Retinal pigment epithelial cell (primary cell): ENCODE results near the gene ADARB2.

Experiments used
- DNase-seq: peaks from one replicate; pipeline ENCODE4 v3.0.0-alpha.2; 2010; ENCODE audit warnings: low read depth
- H3K4me3 ChIP-seq: 2 replicates; pipeline ENCODE4 v1.5.1; 2011; ENCODE audit warnings: mild to moderate bottlenecking, low read length, control low read depth, moderate library complexity
- TF ChIP-seq, protein P1 (sequence below): conservative IDR thresholded peaks from 2 replicates; pipeline ENCODE4 v1.5.1; 2011; ENCODE audit warnings: low read depth, low read length, control low read depth, inconsistent platforms

The ADARB2 gene

DNA sequence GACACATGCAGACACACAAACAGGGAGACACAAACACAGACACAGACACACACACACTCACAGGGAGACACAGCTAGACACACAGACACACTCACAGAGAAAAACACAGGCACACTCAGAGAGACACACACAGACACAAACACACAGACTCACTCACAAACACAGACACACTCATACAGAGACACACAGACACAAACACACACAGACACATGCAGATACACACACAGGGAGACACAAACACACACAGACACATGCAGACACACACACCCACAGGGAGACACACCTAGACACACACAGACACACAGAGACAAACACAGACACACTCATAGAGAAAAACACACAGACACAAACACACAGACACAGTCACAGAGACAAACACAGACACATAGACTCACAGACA is 67.9 kb downstream of the ADARB2 start:
- DNase-seq, result no peak
- H3K4me3 ChIP-seq, result no peak overlapping the region
- TF ChIP-seq, protein P1, sequence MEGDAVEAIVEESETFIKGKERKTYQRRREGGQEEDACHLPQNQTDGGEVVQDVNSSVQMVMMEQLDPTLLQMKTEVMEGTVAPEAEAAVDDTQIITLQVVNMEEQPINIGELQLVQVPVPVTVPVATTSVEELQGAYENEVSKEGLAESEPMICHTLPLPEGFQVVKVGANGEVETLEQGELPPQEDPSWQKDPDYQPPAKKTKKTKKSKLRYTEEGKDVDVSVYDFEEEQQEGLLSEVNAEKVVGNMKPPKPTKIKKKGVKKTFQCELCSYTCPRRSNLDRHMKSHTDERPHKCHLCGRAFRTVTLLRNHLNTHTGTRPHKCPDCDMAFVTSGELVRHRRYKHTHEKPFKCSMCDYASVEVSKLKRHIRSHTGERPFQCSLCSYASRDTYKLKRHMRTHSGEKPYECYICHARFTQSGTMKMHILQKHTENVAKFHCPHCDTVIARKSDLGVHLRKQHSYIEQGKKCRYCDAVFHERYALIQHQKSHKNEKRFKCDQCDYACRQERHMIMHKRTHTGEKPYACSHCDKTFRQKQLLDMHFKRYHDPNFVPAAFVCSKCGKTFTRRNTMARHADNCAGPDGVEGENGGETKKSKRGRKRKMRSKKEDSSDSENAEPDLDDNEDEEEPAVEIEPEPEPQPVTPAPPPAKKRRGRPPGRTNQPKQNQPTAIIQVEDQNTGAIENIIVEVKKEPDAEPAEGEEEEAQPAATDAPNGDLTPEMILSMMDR, result no peak

DNA sequence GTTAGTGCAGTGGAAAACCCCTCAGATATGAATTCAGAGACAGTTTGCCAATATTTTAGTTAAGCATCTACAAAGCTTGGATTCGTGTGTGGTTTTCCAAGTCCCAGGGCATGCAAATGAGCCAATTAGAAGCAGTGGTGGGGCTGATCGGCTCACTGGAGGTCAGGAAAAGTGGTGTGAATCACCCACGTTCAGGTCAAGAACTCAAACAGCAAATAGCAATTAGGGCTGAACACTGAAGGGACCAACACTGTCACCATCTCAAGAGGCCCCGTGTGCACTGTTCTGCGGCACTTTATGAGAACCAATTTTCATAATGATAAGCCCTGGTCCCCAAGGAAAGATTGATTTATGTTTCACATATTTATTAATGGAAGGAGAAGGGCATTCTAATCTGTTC is 68.9 kb downstream of the ADARB2 start:
- no peak overlapping the region for H3K4me3 ChIP-seq
- DNase-seq, result no peak
- TF ChIP-seq, protein P1, result no peak

- no peak overlapping the region for H3K4me3 ChIP-seq
- DNase-seq, result no peak
- TF ChIP-seq, protein P1, result no peak
Observed at GRCh38 chr10:1667392-1667791, 69.9 kb downstream of the ADARB2 start.

- no peak for DNase-seq
- H3K4me3 ChIP-seq, result no peak overlapping the region
- TF ChIP-seq, protein P1, result no peak
Observed at GRCh38 chr10:1666147-1666546, 71.2 kb downstream of the ADARB2 start.

- H3K4me3 ChIP-seq, result no peak overlapping the region
- no peak for DNase-seq
- TF ChIP-seq, protein P1, result no peak
Observed at GRCh38 chr10:1665681-1666080, 71.6 kb downstream of the ADARB2 start.

- DNase-seq, result no peak
- TF ChIP-seq, protein P1, result no peak
- H3K4me3 ChIP-seq, result no peak overlapping the region
Observed at GRCh38 chr10:1665021-1665661, 72.2 kb downstream of the ADARB2 start.

DNA sequence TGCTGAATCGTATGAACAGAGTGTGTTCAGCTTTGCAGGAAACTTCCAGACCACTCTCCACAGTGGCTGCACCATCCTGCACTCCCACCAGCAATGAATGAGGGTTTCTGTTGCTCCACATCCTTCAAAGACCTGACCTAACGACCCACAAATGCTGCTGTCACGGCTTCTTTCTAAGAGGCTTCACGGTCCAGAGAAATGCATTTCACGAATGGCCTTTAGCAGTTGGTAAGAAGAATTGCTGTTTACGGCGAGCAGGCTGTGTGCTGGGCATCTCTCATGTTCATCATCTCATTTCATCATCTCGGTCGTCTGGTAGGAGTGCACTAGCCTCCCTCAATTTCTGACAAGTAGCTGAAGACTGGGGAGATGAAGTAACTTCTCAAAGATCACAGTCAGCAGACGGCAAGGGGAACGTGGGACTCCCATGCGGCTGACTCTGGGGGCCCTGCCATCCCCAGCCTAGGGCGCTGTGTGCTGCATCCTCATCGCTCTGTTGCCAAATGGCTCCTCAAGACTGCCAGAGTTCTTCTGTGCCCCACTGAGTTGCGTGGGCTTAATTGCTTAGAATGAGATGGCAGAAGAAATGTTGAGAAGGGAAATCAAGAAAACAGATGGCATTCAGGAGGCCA is 72.9 kb downstream of the ADARB2 start:
- H3K4me3 ChIP-seq, result no peak overlapping the region
- TF ChIP-seq, protein P1, result no peak
- DNase-seq, result no peak
